GM21723 (cell line): ENCODE results near the gene GLI3.

Source experiments
- ATAC-seq: cut with Tn5 transposase; IDR thresholded peaks from one replicate; pipeline ENCODE4 v1.9.1; 2021; ENCODE audit warnings: mild to moderate bottlenecking, moderate library complexity; ENCODE audit not compliant: unreplicated experiment

GLI3 gene

GRCh38 chr7:42011846-42012245 lies 225.2 kb downstream of the GLI3 start:
- no peak for ATAC-seq

DNA sequence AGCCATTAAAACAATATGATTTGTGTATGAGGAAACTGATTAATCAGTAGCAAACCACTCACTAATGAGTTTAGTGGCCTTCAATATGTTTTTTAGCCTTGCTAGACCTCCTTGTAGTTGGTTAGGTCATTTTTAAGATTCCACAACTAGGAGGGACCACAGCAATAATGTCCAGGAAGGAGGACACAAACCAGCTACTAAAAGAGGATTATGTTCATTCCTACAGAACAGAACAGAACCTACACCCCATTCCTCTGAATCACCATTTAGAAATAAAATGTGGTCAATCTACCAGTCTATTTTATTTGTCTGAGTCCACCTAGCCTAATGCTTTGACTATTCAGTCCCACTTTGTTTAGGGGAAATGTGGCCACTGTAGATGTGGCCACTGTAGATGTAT lies 226.3 kb downstream of the GLI3 start:
- no peak for ATAC-seq

DNA sequence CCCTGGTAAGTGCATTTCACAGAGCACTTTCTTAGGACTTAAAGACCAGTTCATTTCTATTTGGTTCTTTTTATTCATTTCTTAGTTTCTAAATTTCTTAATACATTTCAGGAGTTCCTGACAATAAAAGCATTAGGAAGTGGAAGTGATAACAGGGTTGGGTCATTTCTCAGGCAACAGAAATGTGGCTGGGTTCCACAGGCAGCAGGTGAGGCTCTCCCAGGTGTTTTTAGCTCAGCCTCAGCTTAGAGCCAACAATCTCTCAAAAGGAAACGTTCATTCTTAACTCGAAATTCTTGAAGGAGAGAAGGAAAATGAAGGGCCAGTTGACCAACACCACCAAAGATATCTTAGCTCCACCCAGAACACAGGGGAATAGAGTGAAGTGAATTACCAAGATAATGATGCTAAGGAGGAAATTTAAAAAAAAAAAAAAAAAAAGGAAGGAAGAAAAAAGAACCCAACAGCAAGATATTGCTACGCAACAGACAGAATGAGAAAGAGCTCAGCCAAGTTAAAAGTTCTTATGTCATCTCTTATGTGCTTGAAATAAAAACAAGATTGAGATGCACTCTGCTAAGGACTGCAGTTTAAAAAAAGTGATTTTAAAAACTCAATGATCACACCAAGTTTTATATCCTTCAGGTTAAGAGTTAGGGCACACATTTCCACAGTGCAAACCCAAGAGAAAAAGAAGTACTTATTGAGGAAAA lies 230.1 kb downstream of the GLI3 start:
- no peak for ATAC-seq

GRCh38 chr7:42002654-42003053 lies 234.4 kb downstream of the GLI3 start:
- no peak for ATAC-seq

DNA sequence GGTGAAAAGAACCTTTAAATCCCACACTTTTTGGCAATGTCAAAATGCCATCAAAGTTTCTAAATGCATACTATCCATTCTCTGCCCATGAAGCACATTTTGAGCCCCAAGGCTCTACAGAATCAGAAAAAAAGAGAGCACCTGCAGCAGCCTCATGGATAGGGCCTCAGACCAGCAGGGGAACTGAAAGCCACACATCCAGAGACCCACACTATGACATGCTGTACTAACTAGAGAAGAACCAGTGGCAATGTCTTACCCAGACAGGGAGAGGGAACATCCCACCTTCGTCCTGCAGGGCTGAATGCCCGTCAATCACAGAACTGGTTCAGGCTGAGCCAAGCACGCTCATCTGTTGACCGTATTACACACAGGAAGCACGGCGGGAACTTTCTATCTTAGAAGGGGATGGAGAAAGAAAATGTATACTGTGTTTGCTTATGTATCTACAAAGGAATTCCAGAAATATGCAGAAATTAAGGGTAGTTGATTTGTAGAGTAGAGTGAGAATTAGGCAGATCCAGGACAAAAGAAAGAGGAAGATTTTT lies 237.2 kb downstream of the GLI3 start:
- no peak for ATAC-seq

GRCh38 chr7:41998041-41998440 lies 239.0 kb downstream of the GLI3 start:
- ATAC-seq, result no peak

DNA sequence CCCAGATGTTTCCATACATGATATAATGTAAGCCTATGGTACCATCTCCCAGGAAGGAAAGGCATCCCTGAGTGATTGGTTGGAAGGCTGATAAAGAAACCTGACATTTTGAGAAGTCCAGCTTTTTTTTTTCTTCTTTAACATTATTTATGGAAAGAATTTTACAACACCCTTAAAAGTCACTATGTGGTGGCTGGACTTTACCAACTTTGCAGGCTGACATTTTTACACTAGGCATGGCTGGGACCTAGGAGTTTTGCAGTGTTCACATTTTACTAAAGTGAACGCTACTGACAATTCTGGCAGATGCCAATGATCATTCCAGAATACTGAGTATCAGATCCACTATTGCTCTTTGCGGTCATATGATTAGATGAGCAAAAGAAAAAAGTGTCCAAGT lies 239.9 kb downstream of the GLI3 start:
- no peak for ATAC-seq

DNA sequence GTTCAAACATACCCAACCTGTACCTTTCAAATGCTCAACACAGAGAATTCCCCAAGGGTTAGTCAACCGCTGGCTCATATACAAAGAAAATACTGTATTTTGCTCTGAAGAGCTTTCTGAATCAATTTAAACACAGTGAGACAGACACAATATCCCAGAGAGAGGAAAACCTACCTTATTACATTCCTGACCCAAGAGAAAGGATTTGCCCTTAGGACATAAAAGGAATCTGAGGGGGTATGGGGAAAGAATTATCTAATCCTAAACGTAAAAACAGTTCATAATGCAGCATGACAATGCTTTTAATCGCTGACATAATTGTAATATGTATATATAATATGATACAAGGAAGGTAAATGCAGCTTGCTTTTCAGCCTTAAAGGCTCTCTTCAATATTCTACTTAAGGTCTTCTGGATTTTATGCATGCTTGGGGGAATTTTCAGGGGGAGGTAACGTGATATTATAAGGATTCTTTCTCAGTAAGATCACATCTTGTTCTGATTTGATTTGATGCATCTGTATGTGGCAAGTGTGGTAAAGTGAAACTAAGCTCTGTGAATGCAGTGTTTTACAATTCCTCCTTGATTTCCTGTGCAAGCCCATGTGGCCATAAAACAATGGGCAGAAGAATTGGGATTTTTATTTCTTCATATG lies 240.5 kb downstream of the GLI3 start:
- no peak for ATAC-seq

GRCh38 chr7:41995632-41996271 lies 241.3 kb downstream of the GLI3 start:
- no peak for ATAC-seq

- no peak for ATAC-seq
Observed at GRCh38 chr7:41994746-41995110, 242.3 kb downstream of the GLI3 start.

GRCh38 chr7:41994036-41994745 lies 242.8 kb downstream of the GLI3 start:
- no peak for ATAC-seq

DNA sequence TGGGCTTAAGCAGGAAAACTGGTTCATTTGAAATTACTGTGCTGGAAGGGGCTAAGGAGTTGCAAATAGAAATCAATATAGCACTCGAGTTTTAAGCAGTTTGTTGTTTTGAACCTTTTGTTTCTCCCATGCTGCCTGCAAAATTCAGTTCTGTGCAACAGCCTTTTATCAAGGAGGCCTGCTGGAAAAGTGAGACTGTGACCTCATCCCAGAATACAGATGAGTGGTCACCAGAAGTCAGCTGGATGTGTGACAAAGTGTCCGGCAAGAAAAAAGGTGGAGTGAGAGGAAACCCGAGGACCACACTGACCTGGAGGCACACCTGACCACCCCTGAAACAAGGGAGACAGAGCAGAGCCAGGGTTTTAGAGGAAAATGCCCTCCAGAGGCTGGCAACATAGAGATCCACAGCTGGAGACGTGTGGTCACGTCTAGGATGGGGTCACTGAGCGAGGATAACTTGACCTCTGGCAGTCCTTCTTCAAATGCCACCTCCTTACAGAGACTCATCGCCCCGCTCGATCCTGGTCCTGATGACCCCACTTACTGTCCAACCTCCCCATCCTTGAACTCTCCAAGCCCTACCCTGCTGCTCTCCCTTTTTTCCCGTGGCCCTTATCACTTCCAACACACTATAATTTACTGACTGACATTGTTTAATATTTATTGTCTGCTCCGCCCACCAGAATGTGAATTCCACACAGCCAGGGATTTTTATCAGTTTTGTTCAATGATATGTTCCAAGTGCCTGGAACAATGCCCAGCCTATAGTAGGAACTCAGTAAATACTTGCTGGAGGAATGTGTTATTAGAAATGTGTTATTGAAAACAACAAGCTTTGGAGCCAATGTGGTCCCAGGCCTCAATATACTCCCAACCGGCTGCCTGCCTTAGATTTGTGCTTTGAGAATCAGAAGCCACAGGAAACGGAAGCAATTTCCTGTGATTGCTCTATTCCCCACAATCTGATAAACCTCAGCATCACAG lies 243.8 kb downstream of the GLI3 start:
- no peak for ATAC-seq

DNA sequence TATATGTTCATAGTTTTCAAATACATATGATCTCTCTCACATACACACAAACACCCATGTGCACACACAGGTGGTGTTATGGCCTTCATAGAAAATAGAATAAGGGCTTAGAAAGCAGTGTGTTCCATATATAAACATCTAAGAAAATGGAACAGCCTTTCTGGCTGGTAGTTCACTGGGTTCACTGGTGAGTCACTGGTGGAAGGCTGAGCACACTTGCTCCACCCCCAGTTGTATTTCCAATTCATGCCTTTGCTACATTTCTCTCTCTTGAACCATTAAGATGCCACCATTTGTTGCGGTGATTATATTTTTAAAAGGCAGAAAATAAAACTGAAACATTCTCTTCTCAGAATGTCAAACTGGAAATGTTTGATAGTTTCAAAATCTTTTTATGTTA lies 252.1 kb downstream of the GLI3 start:
- no peak for ATAC-seq

DNA sequence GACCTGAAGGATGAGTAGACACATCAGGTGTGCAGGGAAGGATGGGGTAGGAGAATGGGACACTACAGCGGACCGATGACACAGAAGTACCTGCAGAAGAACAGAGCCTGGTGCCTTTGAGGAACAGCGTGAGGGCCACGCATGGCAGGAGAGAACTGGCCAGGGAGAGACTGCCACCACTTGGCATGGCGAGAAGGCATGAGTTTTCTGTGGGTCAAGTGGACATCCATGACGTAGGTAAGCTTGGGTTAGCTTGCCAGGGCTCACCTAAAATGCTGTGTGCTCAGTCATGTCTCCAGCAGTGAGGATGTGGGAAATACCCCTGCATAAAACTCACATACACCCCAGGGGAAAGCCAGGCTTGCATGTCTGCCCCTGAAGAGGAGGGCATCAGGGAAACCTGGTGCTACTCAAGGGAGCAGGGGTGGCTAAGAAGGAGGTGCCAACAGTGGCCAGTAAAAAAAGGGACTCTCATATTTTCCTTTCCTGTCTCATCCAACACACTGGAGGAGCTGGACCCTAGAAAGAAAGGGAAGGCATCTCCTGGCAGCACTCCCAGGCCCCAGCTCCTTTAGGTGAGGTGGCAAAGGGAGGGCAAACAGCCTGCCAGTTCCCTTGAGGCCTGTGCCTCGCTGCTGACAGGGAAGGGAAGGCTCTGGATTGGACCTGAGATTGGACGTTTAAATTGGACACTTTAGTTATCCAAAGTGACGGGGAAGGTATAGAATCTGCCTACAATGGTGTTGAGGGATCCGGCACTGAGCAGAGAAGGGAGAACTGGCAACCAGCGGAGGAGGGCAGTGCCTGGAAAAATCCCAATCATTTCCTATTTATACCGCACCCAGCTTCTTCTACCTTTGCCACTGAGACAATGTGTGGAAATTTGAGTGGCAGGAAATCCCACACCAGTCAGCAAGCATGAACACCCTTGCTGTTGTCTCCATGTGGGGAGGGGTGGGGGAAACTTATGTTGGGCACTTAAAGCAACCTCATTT lies 255.7 kb downstream of the GLI3 start:
- no peak for ATAC-seq

GRCh38 chr7:41979834-41980307 lies 257.1 kb downstream of the GLI3 start:
- ATAC-seq, result no peak

GRCh38 chr7:41978858-41979257 lies 258.2 kb downstream of the GLI3 start:
- ATAC-seq, result no peak

DNA sequence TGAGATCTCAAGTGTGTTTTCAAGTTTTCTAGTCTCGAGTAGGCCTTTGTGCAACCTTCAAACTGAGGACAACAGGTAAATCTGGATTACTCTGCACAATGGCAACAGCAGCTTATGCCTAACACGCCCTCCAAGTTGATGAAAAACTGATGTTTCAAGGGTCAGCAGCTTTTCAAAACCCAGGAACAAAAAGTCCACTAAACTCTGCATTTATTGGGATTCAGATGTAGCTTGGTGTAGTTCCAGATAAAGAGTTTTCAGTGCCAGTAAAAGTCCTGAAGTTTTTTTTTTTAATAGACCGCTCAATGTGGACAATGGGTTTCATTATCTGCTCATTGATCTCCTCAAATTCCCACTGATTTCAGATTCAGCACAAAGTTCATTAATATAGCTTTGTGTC lies 259.3 kb downstream of the GLI3 start:
- no peak for ATAC-seq

GRCh38 chr7:41977151-41977651 lies 259.8 kb downstream of the GLI3 start:
- ATAC-seq, result no peak

DNA sequence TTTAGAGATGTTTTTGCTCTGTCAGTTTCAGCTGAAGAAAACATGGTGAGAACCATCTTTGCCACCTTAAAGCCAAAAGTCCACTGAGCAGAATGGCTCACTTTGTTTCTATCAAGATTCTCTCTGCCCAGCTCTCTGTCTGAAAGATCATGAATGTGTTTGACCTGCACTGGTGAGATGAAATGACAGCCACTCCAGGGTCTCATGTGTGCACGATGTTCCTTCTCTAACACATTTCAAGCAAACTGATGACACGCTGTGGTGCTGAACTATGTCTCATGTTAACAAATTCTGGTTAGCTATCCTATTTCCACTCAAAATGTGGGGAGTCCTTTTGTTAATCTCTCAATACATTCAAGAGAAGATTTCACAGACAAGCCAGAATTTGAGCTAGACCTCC lies 260.6 kb downstream of the GLI3 start:
- no peak for ATAC-seq
